Stimulated activated CD8-positive, alpha-beta memory T cell treated with anti-CD3 and anti-CD28 coated beads, Interleukin-15, amount 100 ng/mL, for 1 hour (primary cell): Measurements from ENCODE around the gene AMIGO1.
A peak's percentile ranks its signal among the peaks of the same experiment; 100 is the strongest.
"Not testable (repeated sequence)": the region's sequence is repeated elsewhere in the genome, so short reads cannot be mapped to it uniquely, and the experiment has no call there.

Source experiments
- DNase-seq: peaks from one replicate; pipeline ENCODE4 v3.0.0-alpha.2; 2020; ENCODE audit warnings: low read depth

AMIGO1 gene

DNA sequence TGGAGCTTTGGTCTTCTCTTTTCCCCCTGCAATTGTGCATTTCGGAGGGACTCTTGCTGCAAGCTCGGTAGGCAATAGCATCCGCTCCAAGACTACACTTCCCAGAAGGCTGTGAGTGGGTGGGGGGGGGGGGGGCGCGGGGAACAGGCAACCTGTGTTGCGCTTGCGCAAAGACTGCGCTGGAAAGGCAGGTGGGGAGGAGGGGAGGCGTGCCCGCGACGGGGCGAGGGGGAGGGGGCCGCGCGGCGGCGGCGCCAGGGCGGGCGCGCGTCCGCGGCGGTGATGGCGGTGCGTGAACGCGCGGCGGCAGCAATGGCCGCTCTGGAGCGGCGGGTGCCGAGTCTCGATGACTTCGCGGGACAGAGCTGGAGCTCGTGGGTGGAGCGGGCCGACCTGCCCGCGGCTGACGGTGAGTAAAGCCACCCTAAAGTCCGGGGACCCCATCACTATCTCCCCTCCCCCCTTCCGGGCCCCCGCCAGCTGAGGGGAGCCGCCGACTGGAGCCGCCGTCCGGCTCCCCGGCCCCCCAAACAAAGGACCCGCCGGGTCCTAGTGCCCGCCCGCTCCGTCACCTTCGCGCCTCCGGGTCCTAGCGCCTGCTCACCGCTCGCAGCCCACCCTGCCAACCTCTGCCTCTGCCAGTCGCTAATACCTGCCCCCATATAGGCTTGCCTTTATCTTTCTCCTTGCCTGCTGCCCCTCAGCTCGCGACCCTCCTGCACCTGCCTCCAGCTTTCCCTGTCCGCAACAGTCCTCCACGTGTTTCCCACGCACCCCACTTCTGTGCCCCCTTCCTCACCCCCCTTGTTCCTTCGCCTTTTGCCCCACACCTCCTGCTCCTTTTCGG is 25.6 kb downstream of the AMIGO1 start, which contains the start of gene ATXN7L2:
ATXN7L2 (plus strand) TSS at position 234 of the 847 bp plus-strand sequence; CDS start at position 283, 49 bp downstream.
- DNase-seq, result peak; percentile 80

DNA sequence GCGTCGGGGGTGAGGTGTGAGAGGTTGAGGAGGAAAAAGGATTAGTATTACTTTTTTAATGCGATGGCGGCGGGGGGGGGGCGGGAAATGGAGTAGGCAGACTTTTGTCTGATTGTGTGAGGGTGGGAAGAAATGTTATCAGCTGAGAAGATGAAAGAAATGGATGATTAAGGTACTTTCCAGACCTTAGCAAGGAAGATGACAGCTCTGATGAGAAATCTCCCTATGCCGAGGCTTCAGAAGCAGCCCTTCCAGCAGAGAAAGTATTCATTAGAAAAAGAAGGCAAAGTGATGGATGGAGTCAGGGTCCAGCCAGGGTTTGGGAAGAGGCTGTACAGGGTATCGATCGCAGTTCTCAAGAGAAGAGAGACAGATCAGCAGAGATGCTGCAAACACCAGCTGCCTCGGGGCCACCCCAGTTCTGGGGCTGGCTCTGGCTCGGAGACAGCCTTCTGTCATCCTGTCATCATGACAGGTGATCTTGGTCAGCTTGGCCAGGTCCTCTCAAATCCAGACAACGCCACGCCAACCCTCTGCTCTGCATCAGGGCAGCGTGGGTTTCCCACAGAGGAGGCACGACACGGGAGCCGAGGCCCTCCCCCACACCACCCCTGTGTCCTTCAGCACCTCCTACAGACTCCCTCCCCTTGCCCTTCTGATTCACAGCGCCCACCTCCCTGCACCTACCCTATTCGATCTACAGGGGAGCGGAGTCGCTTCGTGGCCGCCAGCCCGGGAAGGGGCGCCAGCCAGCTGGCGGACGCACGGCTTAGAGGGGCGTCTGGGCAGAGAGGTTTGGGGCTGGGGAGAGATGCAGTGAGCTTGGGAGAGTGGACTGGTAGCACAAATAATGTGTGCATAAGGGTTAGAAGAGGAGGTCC is 26.5 kb downstream of the AMIGO1 start:
- no peak for DNase-seq

DNA sequence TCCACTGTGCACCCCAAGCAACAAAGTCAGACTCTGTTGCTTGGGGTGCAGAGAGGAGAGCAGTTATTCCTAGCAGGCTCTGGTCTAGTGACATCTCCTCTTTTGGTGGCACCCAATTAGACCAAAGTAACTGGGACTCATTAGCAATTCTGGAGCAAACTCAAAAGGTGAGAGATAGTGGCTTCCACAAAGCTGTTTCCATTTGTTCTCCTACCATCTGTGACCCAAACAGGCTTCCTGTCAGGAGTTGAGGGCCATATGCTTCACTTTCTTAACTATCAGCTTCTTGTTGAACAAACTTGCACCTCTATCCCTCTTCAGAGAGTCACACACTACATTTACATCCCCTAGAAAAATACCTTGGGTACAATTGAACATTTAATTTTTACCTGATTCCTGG is 27.3 kb downstream of the AMIGO1 start:
- DNase-seq, result no peak

DNA sequence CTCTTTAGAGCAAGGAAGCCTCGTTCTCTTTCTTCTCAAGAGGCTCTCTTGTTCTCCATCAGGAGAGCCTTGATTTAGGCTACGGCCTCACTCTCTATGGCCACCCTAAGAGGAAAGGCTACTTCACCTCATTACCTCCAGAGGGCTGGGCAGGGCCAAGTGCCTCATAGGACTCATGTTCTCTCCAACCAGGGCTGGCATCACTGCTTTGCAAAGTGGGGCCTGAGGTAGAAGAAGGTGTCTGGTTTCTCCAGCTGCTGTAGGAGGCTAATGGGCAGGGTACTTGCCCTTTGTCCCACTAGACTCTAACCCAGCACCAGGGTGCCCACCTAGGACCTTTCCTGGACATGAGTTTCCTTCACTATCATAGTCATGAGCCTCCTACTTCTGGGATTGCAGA is 27.9 kb downstream of the AMIGO1 start:
- no peak for DNase-seq

DNA sequence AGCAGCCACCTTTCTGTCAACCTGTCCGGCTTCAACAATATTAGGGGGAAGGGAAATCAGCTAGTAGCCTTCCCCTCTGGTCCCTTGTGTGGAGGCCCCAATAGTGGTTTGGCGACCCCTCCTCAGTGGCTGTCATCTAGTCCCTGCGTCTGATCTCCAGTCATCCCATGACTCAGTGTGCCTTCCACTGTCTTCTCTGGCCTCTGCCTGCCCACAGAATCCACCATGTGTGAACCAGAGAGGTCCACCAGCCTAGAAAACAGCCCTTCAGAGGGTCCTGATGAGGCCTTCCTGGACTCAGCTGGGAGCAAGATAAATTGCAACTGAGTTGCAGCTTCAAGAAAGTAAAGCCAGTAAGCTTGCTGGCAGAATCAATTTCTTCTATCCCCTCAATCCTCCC is 29.6 kb downstream of the AMIGO1 start:
- DNase-seq, result no peak

DNA sequence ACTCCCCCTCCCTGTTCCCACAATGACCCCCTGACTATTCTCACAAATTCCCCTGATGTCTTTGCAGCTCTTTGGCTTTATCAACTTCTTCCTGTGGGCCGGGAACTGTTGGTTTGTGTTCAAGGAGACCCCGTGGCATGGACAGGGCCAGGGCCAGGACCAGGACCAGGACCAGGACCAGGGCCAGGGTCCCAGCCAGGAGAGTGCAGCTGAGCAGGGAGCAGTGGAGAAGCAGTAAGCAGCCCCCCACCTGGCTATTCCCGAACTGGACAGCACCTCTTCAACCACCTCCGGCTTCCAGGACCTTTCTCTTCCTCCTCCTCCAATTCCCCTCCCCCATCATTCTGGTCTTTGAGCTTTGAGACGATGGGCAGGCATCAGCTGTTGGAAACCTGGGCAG is 30.2 kb downstream of the AMIGO1 start:
- no peak for DNase-seq

DNA sequence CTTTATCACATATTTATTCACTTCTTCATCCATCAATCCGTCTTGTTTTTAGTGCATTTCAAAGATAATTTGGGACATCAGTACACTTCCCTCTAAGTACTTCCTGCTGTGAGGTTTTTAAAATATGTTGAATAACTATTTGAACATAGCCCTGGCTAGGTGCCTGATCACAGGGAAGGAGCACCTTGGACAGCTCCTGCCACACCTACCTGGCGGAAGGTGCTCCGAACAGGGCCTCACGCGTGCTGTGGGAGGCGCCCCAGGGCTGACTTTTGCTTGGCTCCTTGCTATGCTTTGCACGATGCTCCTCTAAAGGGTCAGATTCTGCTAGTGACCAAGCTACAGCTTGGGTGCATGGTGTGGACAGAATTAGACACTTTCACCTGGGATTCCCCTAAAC is 30.7 kb downstream of the AMIGO1 start:
- no peak for DNase-seq

DNA sequence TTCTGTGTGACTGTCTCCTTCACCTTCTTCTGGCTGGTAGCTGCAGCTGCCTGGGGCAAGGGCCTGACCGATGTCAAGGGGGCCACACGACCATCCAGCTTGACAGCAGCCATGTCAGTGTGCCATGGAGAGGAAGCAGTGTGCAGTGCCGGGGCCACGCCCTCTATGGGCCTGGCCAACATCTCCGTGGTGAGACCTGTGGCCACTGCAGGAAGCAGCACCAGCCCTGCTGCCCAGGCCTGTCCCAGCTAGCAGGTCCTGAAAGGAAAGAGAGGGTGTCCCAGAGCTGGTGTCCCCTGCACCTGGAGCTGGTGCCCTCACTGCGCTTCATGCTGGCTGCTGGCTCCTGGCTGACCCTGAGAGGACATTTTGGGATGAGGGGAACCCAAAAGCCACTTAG is 31.7 kb downstream of the AMIGO1 start:
- DNase-seq, result no peak

DNA sequence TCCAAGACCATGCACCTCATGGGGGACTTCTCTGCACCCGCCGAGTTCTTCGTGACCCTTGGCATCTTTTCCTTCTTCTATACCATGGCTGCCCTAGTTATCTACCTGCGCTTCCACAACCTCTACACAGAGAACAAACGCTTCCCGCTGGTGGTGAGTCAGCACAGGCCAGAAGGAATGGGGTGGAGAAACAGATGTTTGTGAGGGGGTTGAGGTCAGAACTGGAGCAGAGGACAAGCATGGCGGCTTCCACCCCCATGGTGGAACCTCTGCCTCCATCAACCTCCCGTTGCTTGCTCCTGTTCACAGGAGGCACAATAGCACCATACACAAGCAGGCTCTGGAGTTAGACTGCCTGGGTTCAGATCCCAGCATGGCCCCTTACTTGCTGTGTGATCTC is 32.7 kb downstream of the AMIGO1 start:
- DNase-seq, result no peak

DNA sequence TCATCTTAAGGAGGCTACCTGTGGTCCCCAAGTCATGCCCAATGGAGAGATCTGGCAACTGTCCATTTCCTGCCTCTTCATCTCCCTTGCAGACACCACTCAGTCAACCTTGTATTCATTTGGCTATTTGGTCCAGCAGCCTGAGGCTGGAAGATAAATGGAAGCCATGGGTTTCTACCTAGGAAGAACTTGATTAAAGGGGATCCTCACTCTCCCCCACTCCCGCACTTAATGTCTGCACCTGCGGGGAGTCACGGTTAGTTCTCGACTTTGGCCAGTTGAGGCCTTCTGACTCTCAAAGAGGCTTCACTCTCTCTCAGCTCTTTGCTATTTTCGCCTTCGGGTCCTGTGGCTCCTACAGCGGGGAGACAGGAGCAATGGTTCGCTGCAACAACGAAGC is 34.3 kb downstream of the AMIGO1 start:
- no peak for DNase-seq

DNA sequence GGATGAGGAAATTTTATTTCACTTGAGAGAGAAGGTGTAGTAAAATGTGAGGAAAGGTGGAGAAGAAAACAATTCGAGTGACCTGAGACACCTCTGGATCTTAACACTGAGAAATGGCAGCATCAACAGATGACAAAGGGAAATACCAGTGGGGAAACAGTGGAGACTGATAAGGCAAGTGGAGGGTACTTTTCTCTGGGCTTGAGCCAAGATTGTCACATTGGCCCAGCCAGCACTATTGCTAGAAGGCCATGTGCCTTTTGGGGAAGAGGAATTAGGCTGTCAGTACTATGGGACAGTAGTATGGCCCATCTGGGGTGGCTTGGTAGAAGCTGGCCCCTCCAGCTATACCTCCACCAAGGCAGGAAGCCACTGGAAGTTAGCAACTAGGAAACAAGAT is 34.8 kb downstream of the AMIGO1 start:
- DNase-seq, result no peak

DNA sequence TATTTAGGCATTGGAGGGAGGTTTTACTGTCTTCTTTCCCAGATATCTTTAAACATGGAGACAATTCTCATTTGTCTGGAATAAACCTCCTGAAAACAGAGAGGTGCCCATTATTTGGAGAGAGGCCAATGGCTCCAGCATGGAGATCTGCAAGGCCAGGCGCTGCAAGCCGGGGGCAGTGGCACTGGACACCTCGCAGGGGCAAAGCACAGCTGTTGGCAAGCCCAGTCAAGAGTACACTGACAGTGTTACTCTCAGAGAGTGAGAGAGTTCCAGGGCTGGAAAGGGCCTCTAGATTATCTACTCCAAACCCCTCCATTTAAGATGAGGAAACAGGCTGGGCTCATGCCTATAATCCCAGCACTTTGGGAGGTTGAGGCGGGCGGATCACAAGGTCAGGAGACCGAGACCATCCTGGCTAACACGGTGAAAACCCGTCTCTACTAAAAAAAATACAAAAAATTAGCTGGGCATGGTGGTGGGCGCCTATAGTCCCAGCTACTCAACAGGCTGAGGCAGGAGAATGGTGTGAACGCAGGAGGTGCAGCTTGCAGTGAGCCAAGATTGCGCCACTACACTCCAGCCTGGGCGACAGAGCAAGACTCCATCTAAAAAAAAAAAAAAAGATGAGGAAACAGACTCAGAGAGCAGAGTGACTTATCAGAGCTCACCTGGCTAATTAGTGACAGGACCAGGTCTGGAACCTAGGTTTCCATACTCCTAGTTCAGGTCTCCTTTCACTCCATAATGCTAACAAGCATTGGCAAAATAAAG is 36.1 kb downstream of the AMIGO1 start:
- DNase-seq, result not testable (repeated sequence)

DNA sequence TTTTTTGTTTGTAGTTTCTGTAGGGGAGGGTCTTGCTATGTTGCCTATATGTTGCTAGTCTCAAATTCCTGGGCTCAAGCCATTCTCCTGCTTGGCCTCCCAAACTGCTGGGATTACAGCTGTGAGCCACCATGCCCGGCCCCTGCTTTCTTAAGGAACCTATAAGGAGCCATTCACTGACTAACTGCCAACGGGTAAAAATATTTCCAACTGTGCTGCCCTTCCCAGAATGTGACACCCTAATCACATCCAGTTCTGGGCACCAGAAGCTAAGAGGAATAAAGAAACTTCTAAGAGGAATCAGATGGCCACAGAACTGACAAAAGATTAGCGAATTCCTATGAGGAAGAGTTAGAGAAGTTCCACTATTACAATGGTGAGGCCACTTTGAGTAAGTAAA is 36.7 kb downstream of the AMIGO1 start:
- no peak for DNase-seq

DNA sequence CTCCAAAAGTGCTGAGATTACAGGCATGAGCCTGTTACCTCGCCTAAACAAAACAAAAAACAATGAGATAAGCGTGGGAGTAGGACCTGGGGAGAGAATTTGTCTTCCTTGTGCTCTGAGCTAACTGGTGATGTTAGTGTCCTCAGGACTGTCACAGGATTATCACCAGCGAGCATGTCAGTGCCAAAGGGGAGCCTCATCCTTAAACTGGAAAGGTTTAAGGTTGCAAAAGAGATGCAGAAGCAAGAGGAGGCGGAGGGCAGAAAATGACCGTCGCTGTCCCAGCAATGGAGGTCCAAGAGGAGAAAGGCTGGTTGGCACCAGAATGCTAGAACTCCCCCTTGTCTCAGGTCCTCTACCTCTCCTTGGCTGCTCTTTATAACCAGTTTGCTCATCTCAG is 39.3 kb downstream of the AMIGO1 start:
- DNase-seq, result no peak

DNA sequence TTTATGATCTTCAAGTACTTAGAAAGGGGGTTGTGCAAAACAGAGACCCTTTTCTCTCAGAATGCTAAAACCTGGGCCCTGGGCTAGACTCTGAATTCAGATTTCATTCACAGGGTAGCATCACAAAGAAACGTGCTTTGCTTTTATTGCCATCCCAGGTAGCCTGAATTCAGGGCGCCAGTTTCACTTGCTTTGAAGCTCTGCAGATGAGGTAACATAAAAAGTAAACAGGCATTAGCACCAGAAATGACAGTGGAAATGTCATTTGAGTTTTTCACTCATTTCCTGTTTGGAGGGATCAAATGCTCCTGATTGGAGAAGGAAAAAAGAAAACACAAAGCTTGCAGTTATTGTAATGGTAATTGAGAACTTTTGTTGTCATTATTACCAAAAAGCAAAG is 40.6 kb downstream of the AMIGO1 start:
- no peak for DNase-seq

DNA sequence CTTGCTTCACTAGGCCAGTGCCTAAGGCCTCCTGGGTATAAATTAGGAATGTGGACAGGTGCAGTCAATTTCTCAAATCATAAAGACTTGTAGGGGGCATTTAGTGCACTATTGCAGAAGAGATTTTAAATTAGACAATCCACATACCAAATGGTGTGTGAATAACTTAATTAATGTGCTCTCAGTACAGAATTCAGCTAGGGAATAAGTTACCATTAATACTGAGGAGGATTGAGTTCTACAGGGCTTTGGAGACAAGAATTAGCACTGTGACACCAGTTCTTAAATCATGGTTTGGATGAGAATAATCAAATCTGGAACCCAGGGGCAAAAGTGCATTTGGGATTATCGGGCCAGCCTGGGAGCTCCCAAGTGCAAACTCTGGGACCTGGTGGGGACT is 41.5 kb downstream of the AMIGO1 start:
- no peak for DNase-seq

DNA sequence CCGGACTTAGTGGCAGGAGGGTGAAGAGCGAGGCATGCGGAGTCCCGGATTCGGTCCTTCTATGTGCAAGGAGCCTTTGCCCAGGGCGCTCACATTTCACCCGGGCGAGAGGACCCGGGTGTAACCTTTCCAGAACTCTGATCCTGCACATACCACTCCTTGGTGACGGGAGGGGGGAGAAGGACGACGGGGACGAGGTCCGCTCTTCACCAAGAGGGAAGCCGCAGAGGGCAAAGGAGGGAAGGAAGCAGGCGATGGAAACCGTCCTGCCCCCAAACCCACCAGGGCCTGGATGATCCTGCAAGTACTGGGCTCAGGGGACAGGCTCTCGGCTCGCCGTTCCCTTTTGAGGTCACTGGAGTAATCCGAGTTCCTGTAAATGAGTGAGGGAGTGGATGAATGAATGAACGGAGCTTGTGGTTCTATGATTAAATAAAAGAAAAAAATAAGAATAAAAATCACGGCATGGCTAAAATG is 42.2 kb downstream of the AMIGO1 start:
- no peak for DNase-seq

DNA sequence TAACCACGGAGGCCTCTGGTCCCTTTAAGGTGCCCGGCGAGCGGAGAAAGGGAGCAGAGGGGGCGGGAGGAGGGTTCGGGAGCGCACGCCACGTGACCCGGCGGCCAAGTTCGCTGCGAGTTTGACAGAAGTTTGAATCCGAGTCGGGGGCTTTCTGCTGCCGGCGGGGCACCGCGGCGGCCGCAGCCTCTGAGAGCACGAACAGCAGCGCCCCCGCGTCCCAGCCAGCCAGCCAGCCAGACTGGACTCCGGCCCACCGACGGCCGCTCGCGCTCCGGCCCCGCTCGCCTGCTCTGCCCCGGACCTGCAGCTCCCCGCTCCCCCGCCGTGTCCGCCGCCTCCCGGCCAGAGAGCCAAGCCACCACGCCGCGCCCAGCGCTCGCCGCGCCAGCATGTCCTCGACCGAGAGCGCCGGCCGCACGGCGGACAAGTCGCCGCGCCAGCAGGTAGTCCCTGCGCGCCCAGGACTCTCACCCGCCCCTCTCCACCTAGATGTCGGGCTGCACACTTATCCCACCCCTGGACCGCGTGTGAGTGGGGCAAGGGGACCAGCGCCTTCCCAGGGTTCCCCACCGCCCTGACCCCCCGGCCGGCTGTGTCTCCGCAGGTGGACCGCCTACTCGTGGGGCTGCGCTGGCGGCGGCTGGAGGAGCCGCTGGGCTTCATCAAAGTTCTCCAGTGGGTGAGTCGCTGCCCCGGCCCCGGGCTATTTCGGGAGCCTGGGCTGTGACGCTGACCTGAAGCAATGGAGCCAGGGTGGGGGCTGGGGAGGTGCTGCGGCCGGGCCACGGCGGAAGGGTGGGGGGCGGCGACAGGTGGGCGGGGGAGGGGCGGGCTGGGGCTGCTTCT is 42.9 kb downstream of the AMIGO1 start, which contains the start of gene SYPL2:
SYPL2 (plus strand) TSS at position 95 of the 849 bp plus-strand sequence; CDS start at position 393, 298 bp downstream.
- DNase-seq, result no peak

DNA sequence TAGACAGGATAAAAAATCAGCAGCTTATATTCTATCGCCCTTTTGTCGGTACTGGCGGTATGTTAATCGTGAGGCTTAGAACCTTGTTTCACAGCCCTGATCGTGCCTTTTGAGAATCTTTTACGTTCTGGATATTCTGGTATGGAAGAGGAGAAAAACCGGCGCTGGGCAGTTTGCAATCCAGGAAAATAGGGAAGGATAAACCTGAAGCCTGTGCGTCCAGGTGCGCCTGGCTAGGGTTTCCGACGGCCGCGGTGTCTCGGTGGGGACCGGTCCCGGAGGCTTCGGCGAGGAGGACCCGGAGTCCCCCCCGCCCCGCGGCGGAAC is 43.4 kb downstream of the AMIGO1 start:
- DNase-seq, result no peak

DNA sequence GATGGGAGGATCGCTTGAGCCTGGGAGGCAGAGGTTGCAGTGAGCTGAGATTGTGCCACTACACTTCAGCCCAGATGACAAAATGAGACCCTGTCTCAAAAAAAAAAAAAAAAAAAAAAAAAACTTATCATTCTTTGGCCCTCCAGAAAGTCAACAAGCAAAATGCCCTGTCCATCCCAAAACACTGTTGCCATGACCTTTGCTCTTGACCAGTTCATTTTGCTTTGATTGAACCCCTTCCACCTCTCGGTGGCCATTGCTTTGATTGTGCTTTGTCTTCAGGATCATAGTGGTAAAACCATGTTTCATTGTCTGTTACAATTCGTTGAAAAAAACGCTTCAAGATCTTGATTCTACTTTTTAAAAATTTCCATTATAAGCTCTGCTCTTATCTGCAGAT is 51.7 kb downstream of the AMIGO1 start:
- DNase-seq, result no peak

DNA sequence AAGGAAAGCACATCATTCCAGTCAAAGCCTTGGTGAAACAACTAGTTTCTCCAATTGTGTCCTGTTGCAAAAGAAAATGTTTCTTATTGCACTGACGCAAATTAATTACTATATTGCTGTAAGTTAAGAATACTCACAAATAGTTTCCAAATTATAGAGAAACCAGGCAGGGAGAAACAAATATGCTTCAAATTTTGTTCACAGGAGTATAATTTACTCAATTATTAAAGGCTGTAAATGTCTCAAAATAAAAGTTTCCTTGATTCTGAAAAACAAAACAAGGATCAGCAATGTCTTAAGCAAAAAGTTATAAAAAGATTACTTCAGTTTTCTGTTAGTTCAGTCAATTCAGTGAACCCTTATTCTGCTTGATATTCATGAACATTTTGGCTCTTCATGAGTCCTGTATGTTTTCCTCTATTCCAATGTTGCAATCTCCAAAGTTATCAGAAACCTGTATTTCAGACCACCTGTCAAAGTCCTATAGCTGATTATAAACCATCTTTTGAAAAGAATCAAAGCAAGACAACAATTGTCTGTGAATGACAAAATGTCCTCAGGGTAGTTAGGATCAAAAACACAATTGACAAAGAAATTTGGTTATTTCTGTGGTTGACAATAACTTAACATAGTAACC is 54.9 kb downstream of the AMIGO1 start:
- no peak for DNase-seq
